Liver (tissue), 9 donors: ENCODE measurements around the gene CADPS. TPM values are rescaled to one million over a fixed set of nuclear protein-coding genes. Genes with fewer than 3 reads are reported as not detected.

Experiments
- DNase-seq: peaks from one replicate; pipeline ENCODE4 v3.0.0-alpha.2; 2017; ENCODE audit warnings: low spot score
- H3K27ac ChIP-seq, 2 donors: one replicate each; pipeline ENCODE4 v1.7.0; 2013; ENCODE audit warnings: inconsistent platforms in 2 of 2, low read length in 2 of 2, control low read depth in 1 of 2, low read depth in 1 of 2, mild to moderate bottlenecking in 1 of 2
- H3K27me3 ChIP-seq, 4 donors: one replicate each; pipeline versions ENCODE4 v1.6.1 to v1.7.0; 2013; ENCODE audit warnings: low read length in 3 of 4, inconsistent platforms in 1 of 4, mild to moderate bottlenecking in 1 of 4, moderate library complexity in 1 of 4; ENCODE audit not compliant: control insufficient read depth in 4 of 4, insufficient read depth in 4 of 4
- H3K36me3 ChIP-seq, 4 donors: one replicate each; pipeline versions ENCODE4 v1.6.1 to v1.7.0; 2013; ENCODE audit warnings: low read length in 3 of 4, mild to moderate bottlenecking in 3 of 4, low read depth in 1 of 4, moderate library complexity in 1 of 4; ENCODE audit not compliant: control insufficient read depth in 4 of 4, insufficient read depth in 3 of 4
- H3K4me1 ChIP-seq, 4 donors: one replicate each; pipeline versions ENCODE4 v1.6.1 to v1.7.0; 2013; ENCODE audit warnings: low read length in 3 of 4, mild to moderate bottlenecking in 3 of 4, moderate library complexity in 1 of 4; ENCODE audit not compliant: control insufficient read depth in 4 of 4, insufficient read depth in 4 of 4
- H3K4me3 ChIP-seq, 3 donors: one replicate each; pipeline versions ENCODE4 v1.6.1 to v1.7.0; 2013; ENCODE audit warnings: low read length in 3 of 3, control low read depth in 1 of 3, low read depth in 1 of 3, mild to moderate bottlenecking in 1 of 3
- H3K9ac ChIP-seq, 2 donors: one replicate each; pipeline ENCODE4 v1.7.0; 2013; ENCODE audit warnings: low read length in 2 of 2, mild to moderate bottlenecking in 2 of 2, moderate library complexity in 2 of 2, control low read depth in 1 of 2, low read depth in 1 of 2
- H3K9me3 ChIP-seq, 4 donors: one replicate each; pipeline versions ENCODE4 v1.6.1 to v1.7.0; 2013; ENCODE audit warnings: low read length in 3 of 4; ENCODE audit not compliant: control insufficient read depth in 4 of 4
- EGR1 ChIP-seq, 2 donors: IDR thresholded peaks; 2 replicates each; pipeline ENCODE4 v1.6.1; 2016 to 2018; ENCODE audit warnings: antibody characterized with exemption in 2 of 2, low read depth in 2 of 2
- FOXA1 ChIP-seq: IDR thresholded peaks from 2 replicates; pipeline ENCODE4 v1.6.1; 2016; ENCODE audit warnings: antibody characterized with exemption
- FOXA2 ChIP-seq: IDR thresholded peaks from 2 replicates; pipeline ENCODE4 v1.6.1; 2016; ENCODE audit warnings: antibody characterized with exemption
- GABPA ChIP-seq, 2 donors: IDR thresholded peaks in 1 of 2; conservative IDR thresholded peaks in 1 of 2; 2 replicates each; pipeline ENCODE4 v1.6.1; 2016; ENCODE audit warnings: antibody characterized with exemption in 2 of 2, mild to moderate bottlenecking in 1 of 2, moderate library complexity in 1 of 2
- HNF4A ChIP-seq, 2 donors: conservative IDR thresholded peaks; 2 replicates each; pipeline ENCODE4 v1.6.1; 2016; ENCODE audit warnings: antibody characterized with exemption in 2 of 2, mild to moderate bottlenecking in 2 of 2
- HNF4G ChIP-seq: IDR thresholded peaks from 2 replicates; pipeline ENCODE4 v1.6.1; 2016; ENCODE audit warnings: antibody characterized with exemption
- JUND ChIP-seq, 2 donors: IDR thresholded peaks; 2 replicates each; pipeline ENCODE4 v1.6.1; 2016; ENCODE audit warnings: antibody characterized with exemption in 2 of 2
- NR2F2 ChIP-seq: IDR thresholded peaks from 2 replicates; pipeline ENCODE4 v1.6.1; 2016; ENCODE audit warnings: antibody characterized with exemption
- RAD21 ChIP-seq, 2 donors: IDR thresholded peaks; 2 replicates each; pipeline ENCODE4 v1.6.1; 2016; ENCODE audit warnings: antibody characterized with exemption in 2 of 2, mild to moderate bottlenecking in 2 of 2
- RXRA ChIP-seq, 2 donors: IDR thresholded peaks; 2 replicates each; pipeline ENCODE4 v1.6.1; 2017 to 2018; ENCODE audit warnings: antibody characterized with exemption in 2 of 2, mild to moderate bottlenecking in 1 of 2
- SP1 ChIP-seq: IDR thresholded peaks from 2 replicates; pipeline ENCODE4 v1.6.1; 2018; ENCODE audit warnings: antibody characterized with exemption, mild to moderate bottlenecking
- TAF1 ChIP-seq: conservative IDR thresholded peaks from 2 replicates; pipeline ENCODE4 v1.6.1; 2016; ENCODE audit warnings: antibody characterized with exemption, mild to moderate bottlenecking
- YY1 ChIP-seq: IDR thresholded peaks from 2 replicates; pipeline ENCODE4 v1.6.1; 2016; ENCODE audit warnings: antibody characterized with exemption, mild to moderate bottlenecking
- ZBTB33 ChIP-seq: IDR thresholded peaks from 2 replicates; pipeline ENCODE4 v1.6.1; 2016; ENCODE audit warnings: antibody characterized with exemption
- polyA plus RNA-seq, 2 donors: library from polyadenylated mRNA; stranded (reverse) in 1 of 2; unstranded in 1 of 2; fragments of 200-250 nt in 1 of 2; fragments of >200 nt in 1 of 2; fragmentation: Nextera tagmentation in 1 of 2; extraction: Ambion mirVana in 1 of 2; gene quantifications; one replicate each; pipeline versions ENCODE4 v1.2.1 to v1.2.3, GENCODE V29; 2013 to 2015
- total RNA-seq, 2 donors: library from RNA; depleted of rRNA; stranded (reverse); fragments of >200 nt; gene quantifications; one replicate each; pipeline ENCODE4 v1.2.3, GENCODE V29; 2014
- TF ChIP-seq, protein P1 (sequence below): fragments of 150-350 bp; IDR thresholded peaks from 2 replicates; pipeline ENCODE4 v1.5.1; 2017; ENCODE audit warnings: improper control_type of control experiment, low read depth, low read length; ENCODE audit not compliant: missing input control
- TF ChIP-seq, protein P2 (sequence below): IDR thresholded peaks from 2 replicates; pipeline ENCODE4 v1.6.1; 2016; ENCODE audit warnings: antibody characterized with exemption
- TF ChIP-seq, protein P3 (sequence below): IDR thresholded peaks from 2 replicates; pipeline ENCODE4 v1.6.1; 2016; ENCODE audit warnings: antibody characterized with exemption, mild to moderate bottlenecking
- TF ChIP-seq, protein P4 (sequence below): IDR thresholded peaks from 2 replicates; pipeline ENCODE4 v1.6.1; 2016; ENCODE audit warnings: antibody characterized with exemption
- donor health status: healthy.
- donor health status: healthy.
- donor health status: healthy.
- donor health status: healthy.
- donor health status: healthy.

The CADPS gene
- total and polyA plus RNA-seq, 4 donors: 0.05 to 0.37 (median 0.17) TPM; not detected in 1

DNA sequence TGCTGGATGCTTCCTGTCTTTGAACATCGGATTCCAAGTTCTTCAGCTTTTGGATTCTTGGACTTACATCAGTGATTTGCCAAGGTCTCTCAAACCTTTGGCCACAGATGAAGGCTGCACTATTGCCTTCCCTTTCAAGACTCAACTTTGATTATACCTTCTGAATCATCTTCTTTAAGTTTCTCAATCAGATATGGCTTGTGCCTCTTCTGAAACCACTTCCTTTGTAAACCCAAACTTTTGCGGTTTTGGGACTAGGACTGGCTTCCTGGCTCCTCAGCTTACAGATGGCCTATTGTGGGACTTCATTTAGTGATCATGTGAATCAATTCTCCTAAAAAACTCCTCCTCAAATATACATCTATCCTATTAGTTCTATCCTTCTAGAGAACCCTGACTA is 47.1 kb upstream of the CADPS start (continued):
- TF ChIP-seq, protein P1, sequence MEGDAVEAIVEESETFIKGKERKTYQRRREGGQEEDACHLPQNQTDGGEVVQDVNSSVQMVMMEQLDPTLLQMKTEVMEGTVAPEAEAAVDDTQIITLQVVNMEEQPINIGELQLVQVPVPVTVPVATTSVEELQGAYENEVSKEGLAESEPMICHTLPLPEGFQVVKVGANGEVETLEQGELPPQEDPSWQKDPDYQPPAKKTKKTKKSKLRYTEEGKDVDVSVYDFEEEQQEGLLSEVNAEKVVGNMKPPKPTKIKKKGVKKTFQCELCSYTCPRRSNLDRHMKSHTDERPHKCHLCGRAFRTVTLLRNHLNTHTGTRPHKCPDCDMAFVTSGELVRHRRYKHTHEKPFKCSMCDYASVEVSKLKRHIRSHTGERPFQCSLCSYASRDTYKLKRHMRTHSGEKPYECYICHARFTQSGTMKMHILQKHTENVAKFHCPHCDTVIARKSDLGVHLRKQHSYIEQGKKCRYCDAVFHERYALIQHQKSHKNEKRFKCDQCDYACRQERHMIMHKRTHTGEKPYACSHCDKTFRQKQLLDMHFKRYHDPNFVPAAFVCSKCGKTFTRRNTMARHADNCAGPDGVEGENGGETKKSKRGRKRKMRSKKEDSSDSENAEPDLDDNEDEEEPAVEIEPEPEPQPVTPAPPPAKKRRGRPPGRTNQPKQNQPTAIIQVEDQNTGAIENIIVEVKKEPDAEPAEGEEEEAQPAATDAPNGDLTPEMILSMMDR: no peak
- TF ChIP-seq EGR1 (IDR thresholded peaks at IDR 0.05; ENCODE audit: low read depth in 2 of 2) (no peak), GABPA (IDR thresholded peaks at IDR 0.05 in 1 of 2, conservative IDR thresholded peaks at IDR 0.05 in 1 of 2) (no peak), JUND (IDR thresholded peaks at IDR 0.05) (no peak), RXRA (IDR thresholded peaks at IDR 0.05) (no peak)

DNA sequence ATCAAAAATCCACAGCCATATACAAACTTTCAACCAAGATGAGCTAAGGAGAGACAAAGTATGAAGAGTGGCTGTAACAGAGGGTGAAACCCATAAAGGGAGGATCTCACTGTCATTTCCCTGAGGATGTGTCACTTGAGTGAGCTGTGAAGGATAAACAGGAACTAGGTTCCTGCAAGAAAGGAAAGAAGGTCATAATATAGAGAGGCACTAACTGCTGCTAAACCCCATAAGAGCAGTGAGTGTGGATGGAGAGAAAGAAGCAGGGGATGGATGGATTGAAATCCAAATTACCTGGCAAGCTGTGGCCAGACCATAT is 45.2 kb upstream of the CADPS start:
- no peak overlapping the region for H3K4me3 ChIP-seq
- H3K27ac ChIP-seq: no peak overlapping the region
- H3K9me3 ChIP-seq: no peaks in the 10 kb centered on the region
- no peaks in the 10 kb centered on the region for H3K4me1 ChIP-seq
- H3K27me3 ChIP-seq: peaks cover 0 to 3% (median 0%) of the 10 kb centered on the region in 4 donors
- H3K9ac ChIP-seq: no peak overlapping the region
- no peak for DNase-seq
- H3K36me3 ChIP-seq: no peaks in the 10 kb centered on the region
- TF ChIP-seq HNF4G (no peak), JUND (IDR thresholded peaks at IDR 0.05) (no peak), RAD21 (IDR thresholded peaks at IDR 0.05) (no peak), SP1 (no peak), FOXA1 (no peak), GABPA (IDR thresholded peaks at IDR 0.05 in 1 of 2, conservative IDR thresholded peaks at IDR 0.05 in 1 of 2) (no peak), FOXA2 (no peak), ZBTB33 (no peak), EGR1 (IDR thresholded peaks at IDR 0.05; ENCODE audit: low read depth in 2 of 2) (no peak), YY1 (no peak), RXRA (IDR thresholded peaks at IDR 0.05) (no peak), HNF4A (conservative IDR thresholded peaks at IDR 0.05) (no peak), TAF1 (no peak), NR2F2 (no peak)
- TF ChIP-seq, protein P2, sequence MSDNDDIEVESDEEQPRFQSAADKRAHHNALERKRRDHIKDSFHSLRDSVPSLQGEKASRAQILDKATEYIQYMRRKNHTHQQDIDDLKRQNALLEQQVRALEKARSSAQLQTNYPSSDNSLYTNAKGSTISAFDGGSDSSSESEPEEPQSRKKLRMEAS: no peak
- TF ChIP-seq, protein P1: no peak
- TF ChIP-seq, protein P3, sequence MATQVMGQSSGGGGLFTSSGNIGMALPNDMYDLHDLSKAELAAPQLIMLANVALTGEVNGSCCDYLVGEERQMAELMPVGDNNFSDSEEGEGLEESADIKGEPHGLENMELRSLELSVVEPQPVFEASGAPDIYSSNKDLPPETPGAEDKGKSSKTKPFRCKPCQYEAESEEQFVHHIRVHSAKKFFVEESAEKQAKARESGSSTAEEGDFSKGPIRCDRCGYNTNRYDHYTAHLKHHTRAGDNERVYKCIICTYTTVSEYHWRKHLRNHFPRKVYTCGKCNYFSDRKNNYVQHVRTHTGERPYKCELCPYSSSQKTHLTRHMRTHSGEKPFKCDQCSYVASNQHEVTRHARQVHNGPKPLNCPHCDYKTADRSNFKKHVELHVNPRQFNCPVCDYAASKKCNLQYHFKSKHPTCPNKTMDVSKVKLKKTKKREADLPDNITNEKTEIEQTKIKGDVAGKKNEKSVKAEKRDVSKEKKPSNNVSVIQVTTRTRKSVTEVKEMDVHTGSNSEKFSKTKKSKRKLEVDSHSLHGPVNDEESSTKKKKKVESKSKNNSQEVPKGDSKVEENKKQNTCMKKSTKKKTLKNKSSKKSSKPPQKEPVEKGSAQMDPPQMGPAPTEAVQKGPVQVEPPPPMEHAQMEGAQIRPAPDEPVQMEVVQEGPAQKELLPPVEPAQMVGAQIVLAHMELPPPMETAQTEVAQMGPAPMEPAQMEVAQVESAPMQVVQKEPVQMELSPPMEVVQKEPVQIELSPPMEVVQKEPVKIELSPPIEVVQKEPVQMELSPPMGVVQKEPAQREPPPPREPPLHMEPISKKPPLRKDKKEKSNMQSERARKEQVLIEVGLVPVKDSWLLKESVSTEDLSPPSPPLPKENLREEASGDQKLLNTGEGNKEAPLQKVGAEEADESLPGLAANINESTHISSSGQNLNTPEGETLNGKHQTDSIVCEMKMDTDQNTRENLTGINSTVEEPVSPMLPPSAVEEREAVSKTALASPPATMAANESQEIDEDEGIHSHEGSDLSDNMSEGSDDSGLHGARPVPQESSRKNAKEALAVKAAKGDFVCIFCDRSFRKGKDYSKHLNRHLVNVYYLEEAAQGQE: no peak
- TF ChIP-seq, protein P4, sequence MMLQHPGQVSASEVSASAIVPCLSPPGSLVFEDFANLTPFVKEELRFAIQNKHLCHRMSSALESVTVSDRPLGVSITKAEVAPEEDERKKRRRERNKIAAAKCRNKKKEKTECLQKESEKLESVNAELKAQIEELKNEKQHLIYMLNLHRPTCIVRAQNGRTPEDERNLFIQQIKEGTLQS: no peak
